SU-DHL-6 (cell line): ENCODE results near the gene CCDC92B.

Source experiments
- H2AFZ ChIP-seq: fragments of 200-600 bp; sonication (generic); 2 replicates; pipeline ENCODE4 v1.6.1; 2014; ENCODE audit warnings: low read depth, mild to moderate bottlenecking, moderate library complexity, mixed read lengths, antibody characterized with exemption, low read length; ENCODE audit not compliant: severe bottlenecking
- H3F3A ChIP-seq: fragments of 200-600 bp; shearing (Covaris generic); 2 replicates; pipeline ENCODE4 v1.6.0; 2016; ENCODE audit warnings: antibody characterized with exemption, mild to moderate bottlenecking; ENCODE audit not compliant: insufficient read depth
- H3K27ac ChIP-seq: fragments of 200-600 bp; sonication (generic); 2 replicates; pipeline ENCODE4 v1.5.1; 2016; ENCODE audit warnings: low read depth, mild to moderate bottlenecking, low read length, moderate library complexity, mixed read lengths
- H3K27me3 ChIP-seq: fragments of 200-600 bp; sonication (generic), shearing (Covaris generic); 2 replicates; pipeline ENCODE4 v1.6.0; 2014; ENCODE audit warnings: mild to moderate bottlenecking, low read length
- H3K36me3 ChIP-seq: fragments of 200-600 bp; sonication (generic); 2 replicates; pipeline ENCODE4 v1.6.1; 2014; ENCODE audit warnings: mild to moderate bottlenecking, low read length, mixed read lengths
- H3K4me2 ChIP-seq: fragments of 300-600, 200-600 bp; shearing (Covaris generic), sonication (generic); 2 replicates; pipeline ENCODE4 v1.6.0; 2014; ENCODE audit warnings: low read length, low read depth, mild to moderate bottlenecking; ENCODE audit not compliant: poor library complexity, severe bottlenecking
- H3K4me3 ChIP-seq: fragments of 200-600 bp; sonication (generic); 2 replicates; pipeline ENCODE4 v1.5.1; 2014; ENCODE audit warnings: antibody characterized with exemption, low read length, mild to moderate bottlenecking, mixed read lengths; ENCODE audit not compliant: insufficient read depth, poor library complexity, severe bottlenecking
- H3K79me2 ChIP-seq: fragments of 200-600 bp; sonication (generic); 2 replicates; pipeline ENCODE4 v1.6.1; 2014; ENCODE audit warnings: mild to moderate bottlenecking, low read length, moderate library complexity; ENCODE audit not compliant: insufficient read depth
- H3K9ac ChIP-seq: fragments of 200-600 bp; sonication (generic); 2 replicates; pipeline ENCODE4 v1.7.0; 2014; ENCODE audit warnings: mild to moderate bottlenecking, low read length
- H3K9me2 ChIP-seq: fragments of 200-600 bp; sonication (generic); replicated peaks from 2 replicates; pipeline ENCODE4 v1.6.1; 2014; ENCODE audit warnings: low read length; ENCODE audit not compliant: insufficient read depth
- H3K9me3 ChIP-seq: fragments of 200-600 bp; sonication (generic); 2 replicates; pipeline ENCODE4 v1.6.1; 2014; ENCODE audit warnings: low read length, mixed read lengths; ENCODE audit not compliant: insufficient read depth
- H4K20me1 ChIP-seq: fragments of 200-600 bp; sonication (generic); 2 replicates; pipeline ENCODE4 v1.6.1; 2014; ENCODE audit warnings: low read depth, mild to moderate bottlenecking, antibody characterized with exemption, low read length, moderate library complexity, mixed read lengths
- CTCF ChIP-seq: fragments of 200-600 bp; sonication (generic); IDR thresholded peaks from one replicate; pipeline ENCODE4 v1.5.1; 2017; ENCODE audit warnings: antibody characterized with exemption, mild to moderate bottlenecking, low read length, moderate library complexity; ENCODE audit not compliant: insufficient read depth, poor library complexity, severe bottlenecking
- EZH2phosphoT487 ChIP-seq: fragments of 200-600 bp; sonication (generic), shearing (Covaris generic); conservative IDR thresholded peaks from 2 replicates; pipeline ENCODE4 v1.6.1; 2018; ENCODE audit warnings: mild to moderate bottlenecking, antibody characterized with exemption, low read length, moderate library complexity, mixed read lengths

The CCDC92B gene

DNA sequence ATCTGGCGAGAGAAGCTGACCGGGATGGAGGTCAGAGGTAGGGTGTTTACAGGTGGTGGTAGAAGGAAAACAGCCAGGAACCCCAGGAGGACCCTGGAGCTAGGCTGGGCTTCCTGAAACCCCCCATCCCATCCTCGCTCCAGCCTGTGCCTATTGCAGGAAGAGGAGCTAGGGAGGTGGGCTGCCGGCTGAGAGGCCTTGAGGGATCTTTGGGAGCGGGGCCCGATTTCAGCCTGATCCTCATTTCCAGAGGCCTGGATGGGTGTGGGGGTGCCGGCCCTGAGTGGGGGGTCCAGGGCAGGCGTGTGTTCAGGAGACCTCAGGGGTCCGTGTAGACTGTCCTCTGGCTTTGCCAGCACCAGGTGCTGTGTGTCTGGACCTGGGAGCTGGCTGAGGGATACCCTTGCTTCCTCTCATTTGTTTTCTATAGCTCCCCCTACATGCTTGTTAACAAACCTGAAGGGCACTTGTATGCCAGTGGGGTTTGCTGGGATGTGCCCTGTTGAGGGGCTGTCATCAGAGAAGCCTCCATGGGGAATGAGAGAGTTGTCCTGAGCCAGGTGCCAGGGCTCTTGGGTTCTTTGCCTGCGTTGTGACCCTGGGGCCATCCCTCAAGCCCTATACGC is 27.9 kb upstream of the CCDC92B start:
- no peaks in the 10 kb centered on the region for H3K9me2 ChIP-seq
- no peaks in the 10 kb centered on the region for H3K27me3 ChIP-seq
- H3F3A ChIP-seq, result no peaks in the 10 kb centered on the region
- no peak overlapping the region for H2AFZ ChIP-seq
- H4K20me1 ChIP-seq, result no peaks in the 10 kb centered on the region
- H3K4me2 ChIP-seq, result no peak overlapping the region
- TF ChIP-seq CTCF, result no peak
- H3K9me3 ChIP-seq, result no peaks in the 10 kb centered on the region
- no peak overlapping the region for H3K4me3 ChIP-seq
- no peak overlapping the region for H3K27ac ChIP-seq
- H3K9ac ChIP-seq, result no peak overlapping the region
- H3K36me3 ChIP-seq, result no peaks in the 10 kb centered on the region
- H3K79me2 ChIP-seq, result no peaks in the 10 kb centered on the region

DNA sequence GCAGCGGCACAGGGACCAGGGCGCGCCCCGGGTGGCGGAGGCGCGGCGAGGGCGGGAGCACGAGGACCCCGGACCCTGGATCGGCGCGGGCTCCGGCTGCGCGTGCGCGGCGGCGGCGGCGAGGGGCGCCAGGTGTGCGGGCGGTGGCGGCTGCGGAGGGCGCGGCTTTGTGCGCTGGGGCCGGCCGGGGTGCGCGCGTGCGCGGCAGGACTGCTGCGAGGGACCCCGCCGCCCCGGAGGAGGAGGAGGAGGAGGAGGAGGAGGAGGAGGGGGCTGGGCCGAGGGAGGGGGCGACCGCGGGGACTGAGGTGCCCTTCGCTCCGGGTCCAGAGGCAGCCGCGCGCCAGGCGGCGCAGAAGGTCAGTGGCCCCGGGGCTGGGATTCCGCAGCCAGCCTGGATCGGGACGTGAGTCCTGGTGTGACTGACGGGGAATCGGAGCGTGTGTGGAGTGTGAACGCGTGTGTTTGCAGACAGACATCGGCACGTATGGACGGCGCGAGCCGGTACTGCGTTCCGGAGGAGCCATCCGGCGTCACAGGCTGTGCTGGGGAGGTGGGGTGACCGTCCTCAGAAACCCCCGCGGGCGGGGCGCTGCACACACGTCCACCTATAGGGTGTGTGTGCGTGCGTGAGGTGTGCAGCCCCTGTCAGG is 27.3 kb upstream of the CCDC92B start:
- Histone ChIP-seq H3K9me2 (no peaks in the 10 kb centered on the region), H3K4me2 (no peak overlapping the region), H3K9ac (no peak overlapping the region), H3K27me3 (no peaks in the 10 kb centered on the region), H3K27ac (no peak overlapping the region), H3K79me2 (no peaks in the 10 kb centered on the region), H4K20me1 (no peaks in the 10 kb centered on the region), H3F3A (no peaks in the 10 kb centered on the region), H3K9me3 (no peaks in the 10 kb centered on the region), H3K36me3 (no peaks in the 10 kb centered on the region), H2AFZ (no peak overlapping the region), H3K4me3 (no peak overlapping the region)
- no peak for TF ChIP-seq EZH2phosphoT487
- TF ChIP-seq CTCF, result no peak

DNA sequence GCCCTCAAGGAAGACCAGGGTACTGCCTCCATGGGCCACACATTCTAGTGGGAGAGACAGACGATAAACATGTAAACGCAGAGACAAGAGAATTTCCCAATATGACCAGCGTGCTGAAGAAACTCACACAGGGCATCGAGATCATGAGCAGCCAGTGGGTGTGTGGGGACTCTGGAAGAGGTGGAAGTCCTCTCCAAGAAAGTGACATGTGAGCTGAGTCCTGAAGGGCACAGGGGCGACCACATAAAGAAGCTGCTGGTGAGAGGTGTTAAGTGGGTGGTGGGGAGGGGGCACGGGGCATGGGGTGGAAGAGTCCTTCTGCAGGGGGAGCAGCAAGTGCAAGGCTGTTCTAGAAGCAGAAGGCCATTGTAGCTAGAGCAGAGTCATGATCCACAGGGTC is 25.8 kb upstream of the CCDC92B start:
- Histone ChIP-seq H4K20me1 (no peaks in the 10 kb centered on the region), H3F3A (no peaks in the 10 kb centered on the region), H3K9me2 (no peaks in the 10 kb centered on the region), H3K27me3 (no peaks in the 10 kb centered on the region), H2AFZ (no peak overlapping the region), H3K27ac (no peak overlapping the region), H3K79me2 (no peaks in the 10 kb centered on the region), H3K4me3 (no peak overlapping the region), H3K36me3 (no peaks in the 10 kb centered on the region), H3K4me2 (no peak overlapping the region), H3K9ac (no peak overlapping the region), H3K9me3 (no peaks in the 10 kb centered on the region)
- TF ChIP-seq EZH2phosphoT487 (no peak), CTCF (no peak)
